Endothelial cell (in vitro differentiated cells): ENCODE data around the gene PRDM15. TPM values are rescaled to one million over a fixed set of nuclear protein-coding genes. Genes with fewer than 3 reads are reported as not detected.

Experiments
- DNase-seq: peaks from one replicate; pipeline ENCODE4 v3.0.0; 2021; ENCODE audit warnings: low spot score
- H3K27ac Mint-ChIP-seq: one replicate; pipeline ENCODE4 v1.8.0; 2021; ENCODE audit warnings: mixed read lengths, inconsistent platforms; ENCODE audit not compliant: unreplicated experiment
- H3K27me3 Mint-ChIP-seq: one replicate; pipeline ENCODE4 v1.8.0; 2021; ENCODE audit warnings: mild to moderate bottlenecking, moderate library complexity, mixed read lengths, inconsistent platforms; ENCODE audit not compliant: unreplicated experiment
- H3K36me3 Mint-ChIP-seq: one replicate; pipeline ENCODE4 v1.8.0; 2021; ENCODE audit warnings: mild to moderate bottlenecking, low read depth, mixed read lengths, inconsistent platforms; ENCODE audit not compliant: unreplicated experiment
- H3K4me1 Mint-ChIP-seq: one replicate; pipeline ENCODE4 v1.8.0; 2021; ENCODE audit warnings: mild to moderate bottlenecking, mixed read lengths, inconsistent platforms; ENCODE audit not compliant: unreplicated experiment
- H3K4me3 Mint-ChIP-seq: one replicate; pipeline ENCODE4 v1.8.0; 2021; ENCODE audit warnings: mild to moderate bottlenecking, mixed read lengths, inconsistent platforms; ENCODE audit not compliant: unreplicated experiment
- H3K9me3 Mint-ChIP-seq: one replicate; pipeline ENCODE4 v1.8.0; 2021; ENCODE audit warnings: mixed read lengths, inconsistent platforms; ENCODE audit not compliant: unreplicated experiment
- total RNA-seq: library from RNA; stranded (reverse); fragmentation: NEBNext Ultra II Directional; extraction: Animal tissue kit (Norgen Biotek cat#: 25700); gene quantifications from one replicate; pipeline ENCODE4 v1.2.1, GENCODE V29; 2021; ENCODE audit not compliant: unreplicated experiment
- TF ChIP-seq, protein P1 (sequence below): fragments of 200-600 bp; sonication (generic); IDR thresholded peaks from one replicate; pipeline ENCODE4 v1.5.0; 2021; ENCODE audit warnings: antibody characterized with exemption; ENCODE audit not compliant: unreplicated experiment

The PRDM15 gene
- total RNA-seq, 1 donor from 2014 or later, result 7.5 TPM

DNA sequence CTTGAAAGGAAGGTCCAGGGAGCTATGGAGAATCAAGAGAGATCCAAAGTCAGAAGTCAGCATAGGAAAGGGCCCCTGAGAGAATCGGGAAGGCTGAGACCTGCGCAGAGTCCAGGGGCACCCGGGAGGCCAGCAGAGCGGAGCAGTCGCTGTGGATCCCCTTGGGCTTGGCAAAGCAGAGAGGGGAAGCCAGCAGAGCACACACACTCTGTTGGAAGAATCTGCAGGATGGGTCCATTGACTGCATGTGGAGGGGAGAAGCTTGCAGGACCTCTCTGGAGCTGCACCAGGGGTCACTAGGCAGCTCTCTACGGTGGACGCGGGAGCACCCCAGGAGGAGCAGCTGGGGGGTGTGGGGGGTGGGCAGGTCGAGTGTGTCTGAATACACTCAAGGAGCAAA lies 118.7 kb downstream of the PRDM15 start:
- peaks cover 8% of the 10 kb centered on the region for H3K36me3 Mint-ChIP-seq
- peaks cover 42% of the 10 kb centered on the region for H3K4me1 Mint-ChIP-seq
- no peak overlapping the region for H3K27ac Mint-ChIP-seq
- TF ChIP-seq, protein P1, sequence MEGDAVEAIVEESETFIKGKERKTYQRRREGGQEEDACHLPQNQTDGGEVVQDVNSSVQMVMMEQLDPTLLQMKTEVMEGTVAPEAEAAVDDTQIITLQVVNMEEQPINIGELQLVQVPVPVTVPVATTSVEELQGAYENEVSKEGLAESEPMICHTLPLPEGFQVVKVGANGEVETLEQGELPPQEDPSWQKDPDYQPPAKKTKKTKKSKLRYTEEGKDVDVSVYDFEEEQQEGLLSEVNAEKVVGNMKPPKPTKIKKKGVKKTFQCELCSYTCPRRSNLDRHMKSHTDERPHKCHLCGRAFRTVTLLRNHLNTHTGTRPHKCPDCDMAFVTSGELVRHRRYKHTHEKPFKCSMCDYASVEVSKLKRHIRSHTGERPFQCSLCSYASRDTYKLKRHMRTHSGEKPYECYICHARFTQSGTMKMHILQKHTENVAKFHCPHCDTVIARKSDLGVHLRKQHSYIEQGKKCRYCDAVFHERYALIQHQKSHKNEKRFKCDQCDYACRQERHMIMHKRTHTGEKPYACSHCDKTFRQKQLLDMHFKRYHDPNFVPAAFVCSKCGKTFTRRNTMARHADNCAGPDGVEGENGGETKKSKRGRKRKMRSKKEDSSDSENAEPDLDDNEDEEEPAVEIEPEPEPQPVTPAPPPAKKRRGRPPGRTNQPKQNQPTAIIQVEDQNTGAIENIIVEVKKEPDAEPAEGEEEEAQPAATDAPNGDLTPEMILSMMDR, result no peak
- H3K9me3 Mint-ChIP-seq, result no peaks in the 10 kb centered on the region
- DNase-seq, result no peak
- peaks cover 11% of the 10 kb centered on the region for H3K27me3 Mint-ChIP-seq
- no peak overlapping the region for H3K4me3 Mint-ChIP-seq

DNA sequence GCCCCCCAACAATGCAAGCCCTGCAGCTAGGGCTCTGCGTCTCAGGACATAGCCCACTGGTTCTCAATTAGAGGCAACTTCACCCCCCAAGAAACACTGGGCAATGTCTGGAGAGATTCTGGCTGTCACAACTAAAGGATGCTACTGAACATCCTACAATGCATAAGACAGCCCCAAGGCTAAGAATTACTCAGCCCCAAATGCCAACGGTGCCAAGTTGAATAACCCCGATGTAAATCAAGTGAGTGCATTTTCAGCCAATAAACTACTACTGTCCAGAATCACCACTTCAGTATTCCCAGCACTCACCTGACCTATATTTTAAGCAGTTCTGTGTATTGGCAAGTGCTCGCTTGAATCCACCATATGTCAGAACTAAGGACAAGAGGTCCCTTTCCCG lies 119.2 kb downstream of the PRDM15 start:
- Mint-ChIP-seq H3K36me3 (peaks cover 8% of the 10 kb centered on the region), H3K27me3 (peaks cover 11% of the 10 kb centered on the region), H3K27ac (no peak overlapping the region), H3K9me3 (no peaks in the 10 kb centered on the region), H3K4me3 (no peak overlapping the region), H3K4me1 (peaks cover 40% of the 10 kb centered on the region)
- DNase-seq, result no peak
- TF ChIP-seq, protein P1, result no peak

DNA sequence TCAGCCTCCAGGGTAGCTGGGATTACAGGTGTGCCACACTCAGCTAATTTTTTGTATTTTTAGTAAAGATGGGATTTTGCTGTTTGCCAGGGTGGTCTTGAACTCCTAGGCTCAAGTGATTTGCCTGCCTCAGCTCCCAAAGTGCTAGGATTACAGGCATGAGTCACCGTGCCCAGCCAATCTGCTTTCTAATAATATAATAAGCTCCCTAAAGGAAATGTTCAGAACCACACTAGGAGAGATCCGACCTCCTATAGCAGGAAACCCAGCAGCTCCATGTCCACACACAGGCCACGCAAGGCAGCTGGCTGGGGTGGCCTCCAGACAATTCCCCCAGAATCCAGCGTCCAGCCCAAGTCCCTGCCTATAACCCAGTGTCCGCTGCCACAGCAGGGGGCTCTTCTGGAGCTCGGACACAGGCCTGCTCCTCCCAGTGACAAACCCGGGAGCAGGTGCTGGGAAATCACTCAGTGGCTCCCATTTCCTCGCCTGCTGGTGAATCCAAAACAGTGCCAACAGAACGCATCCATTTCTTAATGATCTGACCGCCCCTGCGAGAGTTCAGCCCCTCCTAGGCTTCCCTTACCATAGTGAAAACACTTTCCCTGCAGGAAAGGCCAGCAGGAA lies 119.8 kb downstream of the PRDM15 start:
- peaks cover 11% of the 10 kb centered on the region for H3K27me3 Mint-ChIP-seq
- H3K4me3 Mint-ChIP-seq, result no peak overlapping the region
- no peak overlapping the region for H3K27ac Mint-ChIP-seq
- TF ChIP-seq, protein P1, result no peak
- peaks cover 40% of the 10 kb centered on the region for H3K4me1 Mint-ChIP-seq
- H3K36me3 Mint-ChIP-seq, result peaks cover 8% of the 10 kb centered on the region
- DNase-seq, result no peak
- no peaks in the 10 kb centered on the region for H3K9me3 Mint-ChIP-seq

DNA sequence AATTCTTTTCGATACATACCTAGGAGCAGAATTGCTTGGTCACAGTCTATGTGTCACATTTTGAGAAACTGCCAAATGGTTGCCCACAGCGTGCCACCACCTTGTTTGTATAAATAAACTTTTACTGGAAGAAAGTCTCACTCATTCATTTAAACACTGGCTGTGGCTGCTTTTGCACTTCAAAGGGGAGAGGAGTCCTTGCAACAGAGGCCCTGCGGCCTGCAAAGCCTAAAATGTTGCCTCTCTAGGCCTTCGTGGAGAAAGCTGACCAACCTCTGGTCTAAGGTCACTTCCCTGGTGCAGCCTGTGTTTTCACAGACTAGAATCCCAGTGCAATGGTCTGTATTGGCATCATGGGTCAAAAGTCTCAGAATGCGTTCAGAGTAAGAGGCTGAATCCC lies 120.6 kb downstream of the PRDM15 start:
- TF ChIP-seq, protein P1, result no peak
- Mint-ChIP-seq H3K4me3 (no peak overlapping the region), H3K9me3 (no peaks in the 10 kb centered on the region), H3K27me3 (peaks cover 11% of the 10 kb centered on the region), H3K36me3 (peaks cover 8% of the 10 kb centered on the region), H3K27ac (no peak overlapping the region), H3K4me1 (peaks cover 46% of the 10 kb centered on the region)
- no peak for DNase-seq

DNA sequence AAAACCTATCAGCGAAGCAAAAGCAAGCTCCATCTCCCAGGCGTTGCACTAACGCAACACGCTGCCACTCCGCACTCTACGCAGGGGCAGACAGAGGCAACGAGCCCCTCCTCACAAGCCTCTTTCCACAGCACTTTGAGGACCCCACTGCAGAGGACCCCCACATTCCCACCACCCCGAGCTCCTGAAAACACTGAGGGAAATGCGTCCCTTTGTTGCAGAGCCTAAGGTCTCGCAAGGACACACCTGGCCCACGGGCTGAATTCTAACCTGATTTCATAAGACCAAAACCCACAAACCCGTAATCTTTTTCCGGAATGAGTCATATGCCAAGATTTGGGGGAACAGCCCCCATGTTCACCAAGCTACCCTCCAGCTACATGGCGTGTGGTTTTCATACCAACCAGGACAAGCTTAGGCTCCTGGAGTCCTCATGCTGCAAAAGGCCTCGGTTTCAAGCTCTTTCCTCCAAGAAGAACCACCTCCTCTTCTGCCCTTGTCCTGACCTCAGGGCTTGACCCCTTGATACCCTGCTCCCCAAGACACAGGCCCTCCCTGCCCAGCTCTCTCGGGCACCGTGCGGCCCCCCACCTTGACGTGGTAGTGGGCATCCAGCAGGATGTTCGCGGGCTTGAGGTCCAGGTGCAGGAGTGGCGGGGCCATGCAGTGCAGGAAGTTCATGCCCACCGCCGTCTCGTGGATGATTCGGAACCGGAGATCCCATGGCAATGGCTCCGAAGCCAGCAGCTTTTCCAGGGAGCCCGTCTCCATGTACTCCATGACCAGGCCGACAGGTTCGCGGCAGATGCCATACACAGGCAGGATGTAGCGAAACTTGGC lies 123.0 kb downstream of the PRDM15 start:
- peaks cover 3% of the 10 kb centered on the region for H3K36me3 Mint-ChIP-seq
- no peak overlapping the region for H3K4me3 Mint-ChIP-seq
- H3K27ac Mint-ChIP-seq, result no peak overlapping the region
- DNase-seq, result no peak
- TF ChIP-seq, protein P1, result no peak
- H3K27me3 Mint-ChIP-seq, result peaks cover 8% of the 10 kb centered on the region
- peaks cover 32% of the 10 kb centered on the region for H3K4me1 Mint-ChIP-seq
- H3K9me3 Mint-ChIP-seq, result no peaks in the 10 kb centered on the region
